GM12891 (cell line): ENCODE measurements around the gene ECHS1.

Source experiments
- DNase-seq: peaks from one replicate; pipeline ENCODE4 v3.0.0; 2011; ENCODE audit warnings: low spot score; ENCODE audit not compliant: insufficient read length
- FAIRE-seq: peaks from 2 replicates; lab custom pipeline; 2011; peaks lifted over from hg19 to GRCh38; lab: Jason Lieb, UNC
- PAX5 ChIP-seq: IDR thresholded peaks from 2 replicates; pipeline ENCODE4 v1.6.1; 2011; ENCODE audit warnings: low read length, moderate library complexity, mild to moderate bottlenecking; ENCODE audit not compliant: insufficient read depth, severe bottlenecking
- POLR2A ChIP-seq: IDR thresholded peaks from 2 replicates; pipeline ENCODE4 v1.6.1; 2011; ENCODE audit warnings: low read depth, low read length, control low read depth
- POLR2AphosphoS5 ChIP-seq: IDR thresholded peaks from 2 replicates; pipeline ENCODE4 v1.6.1; 2011; ENCODE audit warnings: low read depth, low read length, control low read depth
- POU2F2 ChIP-seq: IDR thresholded peaks from 2 replicates; pipeline ENCODE4 v1.6.1; 2011; ENCODE audit warnings: low read depth, mild to moderate bottlenecking, control low read depth, low read length, moderate library complexity
- SPI1 ChIP-seq: IDR thresholded peaks from 2 replicates; pipeline ENCODE4 v1.6.1; 2011; ENCODE audit warnings: low read depth, low read length, control low read depth
- TAF1 ChIP-seq: IDR thresholded peaks from 2 replicates; pipeline ENCODE4 v1.6.1; 2011; ENCODE audit warnings: low read depth, low read length, control low read depth

ECHS1 gene

GRCh38 chr10:133316732-133317131 is 56.4 kb downstream of the ECHS1 start:
- no peak for DNase-seq
- TF ChIP-seq TAF1 (no peak), PAX5 (no peak), POLR2AphosphoS5 (no peak), SPI1 (no peak), POU2F2 (no peak), POLR2A (no peak)

GRCh38 chr10:133316266-133316665 is 56.9 kb downstream of the ECHS1 start:
- TF ChIP-seq POLR2A = no peak
- no peak for TF ChIP-seq PAX5
- no peak for TF ChIP-seq POU2F2
- no peak for TF ChIP-seq TAF1
- no peak for TF ChIP-seq POLR2AphosphoS5
- no peak for TF ChIP-seq SPI1
- no peak for FAIRE-seq

More at GRCh38 chr10:133316732-133317131, 56.4 kb downstream of the ECHS1 start:
- no peak for FAIRE-seq

GRCh38 chr10:133315847-133316246 is 57.3 kb downstream of the ECHS1 start:
- TF ChIP-seq POLR2A (no peak), TAF1 (no peak), PAX5 (no peak), POLR2AphosphoS5 (no peak), POU2F2 (no peak), SPI1 (no peak)
- DNase-seq (no peak), FAIRE-seq (peak; percentile 72)

More at GRCh38 chr10:133316266-133316665, 56.9 kb downstream of the ECHS1 start:
- no peak for DNase-seq

- DNase-seq (no peak), FAIRE-seq (no peak)
- TF ChIP-seq PAX5 = no peak
- no peak for TF ChIP-seq TAF1
Observed at GRCh38 chr10:133314911-133315310, 58.2 kb downstream of the ECHS1 start.

GRCh38 chr10:133313192-133313591 is 60.0 kb downstream of the ECHS1 start:
- TF ChIP-seq PAX5 = no peak
- no peak for DNase-seq
- no peak for FAIRE-seq

- TF ChIP-seq POU2F2 = no peak
- no peak for TF ChIP-seq SPI1
- TF ChIP-seq PAX5 = no peak
- TF ChIP-seq POLR2AphosphoS5 = no peak
- no peak for TF ChIP-seq POLR2A
- TF ChIP-seq TAF1 = no peak
- no peak for FAIRE-seq
- DNase-seq = no peak
Observed at GRCh38 chr10:133312769-133313145, 60.4 kb downstream of the ECHS1 start.
